OCI-LY3 (cell line): ENCODE results near the gene EHF.
A peak's percentile ranks its signal among the peaks of the same experiment; 100 is the strongest.

ENCODE experiments used
- H2AFZ ChIP-seq: fragments of 200-600, 300-600 bp; shearing (Covaris generic); 2 replicates; pipeline ENCODE4 v1.6.0; 2014; ENCODE audit warnings: antibody characterized with exemption, low read depth, low read length
- H3K27ac ChIP-seq: fragments of 200-600, 300-600 bp; sonication (generic); 2 replicates; pipeline ENCODE4 v1.5.1; 2014; ENCODE audit warnings: mild to moderate bottlenecking, low read length, moderate library complexity, mixed read lengths
- H3K27me3 ChIP-seq: fragments of 200-600, 300-600 bp; sonication (generic); 2 replicates; pipeline ENCODE4 v1.6.1; 2014; ENCODE audit warnings: low read depth, low read length, mixed read lengths
- H3K36me3 ChIP-seq: fragments of 200-600, 300-600 bp; sonication (generic); replicated peaks from 2 replicates; pipeline ENCODE3; 2014; ENCODE audit warnings: low read depth, low read length, mixed read lengths
- H3K4me1 ChIP-seq: fragments of 300-600, 200-600 bp; sonication (generic); 2 replicates; pipeline ENCODE4 v1.6.1; 2014; ENCODE audit warnings: low read length, mixed read lengths
- H3K4me2 ChIP-seq: fragments of 200-600, 300-600 bp; sonication (generic); 2 replicates; pipeline ENCODE4 v1.6.1; 2014; ENCODE audit warnings: low read length, mixed read lengths
- H3K4me3 ChIP-seq: fragments of 300-600, 200-600 bp; sonication (generic); 2 replicates; pipeline ENCODE4 v1.5.1; 2014; ENCODE audit warnings: antibody characterized with exemption, mild to moderate bottlenecking, low read length, moderate library complexity
- H3K79me2 ChIP-seq: fragments of 300-600, 200-600 bp; shearing (Covaris generic); 2 replicates; pipeline ENCODE4 v1.6.1; 2014; ENCODE audit warnings: mild to moderate bottlenecking, low read length, mixed read lengths
- H3K9ac ChIP-seq: fragments of 300-600, 200-600 bp; shearing (Covaris generic); 2 replicates; pipeline ENCODE4 v1.6.0; 2014; ENCODE audit warnings: mild to moderate bottlenecking, low read length, moderate library complexity
- H3K9me3 ChIP-seq: fragments of 200-600, 300-600 bp; shearing (Covaris generic); 2 replicates; pipeline ENCODE4 v1.6.1; 2014; ENCODE audit warnings: low read length, mixed read lengths; ENCODE audit not compliant: insufficient read depth
- H4K20me1 ChIP-seq: fragments of 200-600, 300-600 bp; sonication (generic); 2 replicates; pipeline ENCODE4 v1.6.1; 2016; ENCODE audit warnings: low read length, mixed read lengths; ENCODE audit not compliant: insufficient read depth
- EZH2phosphoT487 ChIP-seq: fragments of 200-600 bp; shearing (Covaris generic); IDR thresholded peaks from 2 replicates; pipeline ENCODE4 v1.6.1; 2018; ENCODE audit warnings: antibody characterized with exemption, mixed run types, low read depth
- TF ChIP-seq, protein P1 (sequence below): fragments of 200-600, 300-600 bp; sonication (generic); IDR thresholded peaks from 2 replicates; pipeline ENCODE4 v1.5.1; 2014; ENCODE audit warnings: antibody characterized with exemption, low read length, low read depth

Gene EHF

DNA sequence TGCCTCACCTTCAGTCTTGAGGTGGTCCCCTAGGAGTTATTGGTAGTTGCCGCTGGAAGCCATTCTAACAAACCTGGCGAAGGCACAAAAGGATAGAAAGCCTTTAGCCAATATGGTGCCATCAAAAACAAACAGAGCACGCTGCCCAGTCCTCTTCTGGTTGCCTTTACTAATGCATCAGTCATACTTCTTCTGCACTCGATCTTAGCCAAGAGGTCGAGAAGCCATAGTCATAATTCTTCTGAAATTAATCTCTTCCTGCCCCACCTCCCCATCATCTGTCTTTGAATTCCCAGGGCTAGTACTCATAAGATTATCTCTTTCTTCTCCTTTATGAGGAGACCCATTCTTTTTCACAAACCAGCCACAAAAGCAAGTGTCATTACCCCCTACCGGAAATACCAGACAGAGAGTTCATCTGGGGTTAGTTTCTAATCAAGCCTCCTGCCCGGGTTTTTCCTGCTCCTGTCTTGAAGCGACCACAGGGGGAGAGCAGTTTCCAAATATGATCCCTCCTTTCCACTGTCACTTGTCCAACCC, 21.4 kb upstream of the EHF start:
- H3K27ac ChIP-seq: no peak overlapping the region

DNA sequence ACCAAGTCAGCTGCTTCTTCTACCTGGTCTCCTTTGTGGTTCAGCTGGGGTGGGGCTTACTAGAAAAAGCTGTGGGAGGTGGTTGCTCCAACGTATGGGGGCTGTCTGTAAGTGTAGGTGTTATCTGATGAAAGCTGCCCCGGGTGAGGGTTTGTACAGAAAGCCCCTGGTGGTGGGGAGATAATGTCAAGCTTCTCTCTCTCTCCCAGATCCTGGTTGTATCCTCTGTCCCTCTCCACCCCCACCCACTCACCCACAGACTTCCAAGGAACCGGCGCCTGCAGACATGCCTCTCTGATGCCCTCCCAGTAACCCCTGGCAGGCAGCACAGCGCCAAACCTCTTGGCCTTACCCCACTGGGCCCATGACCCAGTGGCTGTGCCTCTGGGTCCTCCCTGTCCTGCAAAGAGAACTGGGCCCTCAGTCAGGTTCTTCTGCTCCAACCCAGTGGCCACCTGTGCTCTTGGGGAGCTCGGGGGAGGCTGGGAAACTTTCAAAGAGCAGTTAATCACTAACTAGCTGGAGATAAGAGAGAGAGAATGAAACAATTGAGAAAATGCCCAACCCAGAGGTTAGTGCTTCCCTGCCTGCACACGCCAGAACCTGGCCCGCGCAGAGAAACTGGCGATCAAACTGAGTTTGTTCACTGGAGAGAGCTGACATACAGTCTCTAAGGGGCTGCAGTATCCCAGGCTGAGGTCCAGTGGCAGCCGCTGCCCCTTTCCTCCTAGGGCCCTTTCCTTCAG, 20.4 kb upstream of the EHF start:
- H3K27ac ChIP-seq: no peak overlapping the region

More for the DNA sequence above, 21.4 kb upstream of the EHF start:
- TF ChIP-seq, protein P1, sequence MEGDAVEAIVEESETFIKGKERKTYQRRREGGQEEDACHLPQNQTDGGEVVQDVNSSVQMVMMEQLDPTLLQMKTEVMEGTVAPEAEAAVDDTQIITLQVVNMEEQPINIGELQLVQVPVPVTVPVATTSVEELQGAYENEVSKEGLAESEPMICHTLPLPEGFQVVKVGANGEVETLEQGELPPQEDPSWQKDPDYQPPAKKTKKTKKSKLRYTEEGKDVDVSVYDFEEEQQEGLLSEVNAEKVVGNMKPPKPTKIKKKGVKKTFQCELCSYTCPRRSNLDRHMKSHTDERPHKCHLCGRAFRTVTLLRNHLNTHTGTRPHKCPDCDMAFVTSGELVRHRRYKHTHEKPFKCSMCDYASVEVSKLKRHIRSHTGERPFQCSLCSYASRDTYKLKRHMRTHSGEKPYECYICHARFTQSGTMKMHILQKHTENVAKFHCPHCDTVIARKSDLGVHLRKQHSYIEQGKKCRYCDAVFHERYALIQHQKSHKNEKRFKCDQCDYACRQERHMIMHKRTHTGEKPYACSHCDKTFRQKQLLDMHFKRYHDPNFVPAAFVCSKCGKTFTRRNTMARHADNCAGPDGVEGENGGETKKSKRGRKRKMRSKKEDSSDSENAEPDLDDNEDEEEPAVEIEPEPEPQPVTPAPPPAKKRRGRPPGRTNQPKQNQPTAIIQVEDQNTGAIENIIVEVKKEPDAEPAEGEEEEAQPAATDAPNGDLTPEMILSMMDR: no peak
- no peak for TF ChIP-seq EZH2phosphoT487
- Histone ChIP-seq H3K9me3 (no peaks in the 10 kb centered on the region), H4K20me1 (no peaks in the 10 kb centered on the region), H3K27me3 (no peaks in the 10 kb centered on the region), H3K9ac (no peak overlapping the region), H3K4me2 (peak overlapping the region; percentile 35), H2AFZ (peak overlapping the region; percentile 22; the same call in 1 of the 2 replicates), H3K79me2 (no peaks in the 10 kb centered on the region), H3K4me3 (no peak overlapping the region), H3K36me3 (no peaks in the 10 kb centered on the region), H3K4me1 (peaks cover 21% of the 10 kb centered on the region)

DNA sequence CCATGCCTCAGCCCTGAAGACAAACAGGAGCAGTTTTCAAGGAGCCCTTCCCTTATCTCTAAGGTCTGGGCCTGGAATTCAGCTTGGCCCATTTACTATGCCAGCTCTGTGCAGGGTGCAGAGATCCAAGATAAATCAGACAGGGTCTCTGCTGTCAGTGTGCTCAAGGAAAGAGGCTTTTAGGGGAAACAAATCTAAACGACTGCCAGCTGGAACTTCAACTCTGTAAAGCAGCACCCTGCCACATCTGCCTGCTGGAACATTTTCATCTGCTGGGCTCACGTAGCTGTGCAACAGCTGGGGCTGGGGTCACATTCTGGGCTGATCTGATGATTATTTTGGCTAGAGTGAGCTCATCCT, 19.8 kb upstream of the EHF start:
- Histone ChIP-seq H3K36me3 (no peaks in the 10 kb centered on the region), H3K9ac (no peak overlapping the region), H2AFZ (no peak overlapping the region), H3K79me2 (no peaks in the 10 kb centered on the region), H4K20me1 (no peaks in the 10 kb centered on the region), H3K4me2 (no peak overlapping the region), H3K4me1 (peaks cover 28% of the 10 kb centered on the region), H3K4me3 (no peak overlapping the region), H3K27ac (no peak overlapping the region), H3K27me3 (no peaks in the 10 kb centered on the region), H3K9me3 (no peaks in the 10 kb centered on the region)
- TF ChIP-seq EZH2phosphoT487: no peak
- TF ChIP-seq, protein P1: no peak

More for the DNA sequence above, 20.4 kb upstream of the EHF start:
- H3K9ac ChIP-seq: no peak overlapping the region
- peaks cover 23% of the 10 kb centered on the region for H3K4me1 ChIP-seq
- no peaks in the 10 kb centered on the region for H3K9me3 ChIP-seq
- no peaks in the 10 kb centered on the region for H4K20me1 ChIP-seq
- no peak overlapping the region for H3K4me3 ChIP-seq
- H3K36me3 ChIP-seq: no peaks in the 10 kb centered on the region
- no peak overlapping the region for H2AFZ ChIP-seq
- no peaks in the 10 kb centered on the region for H3K27me3 ChIP-seq
- no peaks in the 10 kb centered on the region for H3K79me2 ChIP-seq
- TF ChIP-seq, protein P1: no peak
- TF ChIP-seq EZH2phosphoT487: no peak
- no peak overlapping the region for H3K4me2 ChIP-seq

DNA sequence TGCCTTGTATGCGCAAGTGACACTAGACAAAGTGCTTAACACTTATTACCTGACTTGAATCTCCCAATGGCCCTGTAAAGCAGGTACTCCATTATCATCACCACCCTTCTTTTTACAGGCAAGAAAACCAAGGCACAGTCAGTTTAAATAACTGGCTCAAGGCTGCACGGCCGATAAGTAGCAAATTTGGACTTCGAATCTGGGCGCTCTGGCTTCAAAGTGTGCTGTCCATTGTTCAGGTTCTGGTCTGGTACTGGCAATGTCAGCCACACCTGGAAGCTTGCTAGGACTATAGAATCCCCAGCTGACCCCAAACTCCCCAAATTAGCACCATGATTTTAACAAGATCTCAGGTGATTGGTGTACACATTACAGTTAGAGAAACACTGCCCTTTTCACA, 19.3 kb upstream of the EHF start:
- H3K4me1 ChIP-seq: peaks cover 34% of the 10 kb centered on the region
- no peak overlapping the region for H3K4me2 ChIP-seq
- H3K4me3 ChIP-seq: no peak overlapping the region
- H4K20me1 ChIP-seq: no peaks in the 10 kb centered on the region
- no peaks in the 10 kb centered on the region for H3K36me3 ChIP-seq
- no peaks in the 10 kb centered on the region for H3K9me3 ChIP-seq
- no peak overlapping the region for H3K9ac ChIP-seq
- no peaks in the 10 kb centered on the region for H3K79me2 ChIP-seq
- H2AFZ ChIP-seq: no peak overlapping the region
- H3K27me3 ChIP-seq: no peaks in the 10 kb centered on the region
- TF ChIP-seq EZH2phosphoT487: no peak
- TF ChIP-seq, protein P1: no peak
- H3K27ac ChIP-seq: no peak overlapping the region
